Neural cell (in vitro differentiated cells): ENCODE results near the gene C6orf141.

Experiments used
- EP300 ChIP-seq: fragments of 450-650 bp; conservative IDR thresholded peaks from 2 replicates; pipeline ENCODE4 v1.6.1; 2014; ENCODE audit warnings: antibody characterized with exemption, mild to moderate bottlenecking, moderate library complexity; ENCODE audit not compliant: poor library complexity, severe bottlenecking
- EZH2 ChIP-seq: fragments of 200-600, 300-800 bp; shearing (Covaris generic), sonication (generic); IDR thresholded peaks from 2 replicates; pipeline ENCODE4 v1.6.1; 2014; ENCODE audit warnings: antibody characterized with exemption, low read length, borderline replicate concordance, mild to moderate bottlenecking; ENCODE audit not compliant: insufficient read depth, poor library complexity, severe bottlenecking
- MXI1 ChIP-seq: fragments of 450-650 bp; conservative IDR thresholded peaks from 2 replicates; pipeline ENCODE4 v1.6.1; 2014; ENCODE audit warnings: antibody characterized with exemption, mild to moderate bottlenecking; ENCODE audit not compliant: poor library complexity, severe bottlenecking
- TF ChIP-seq, protein P1 (sequence below): fragments of 450-650 bp; IDR thresholded peaks from 2 replicates; pipeline ENCODE4 v1.5.1; 2014; ENCODE audit warnings: antibody characterized with exemption, mild to moderate bottlenecking, moderate library complexity; ENCODE audit not compliant: poor library complexity, severe bottlenecking
- TF ChIP-seq, protein P2 (sequence below): IDR thresholded peaks from 2 replicates; pipeline ENCODE4 v1.6.1; 2012; ENCODE audit warnings: borderline replicate concordance

DNA sequence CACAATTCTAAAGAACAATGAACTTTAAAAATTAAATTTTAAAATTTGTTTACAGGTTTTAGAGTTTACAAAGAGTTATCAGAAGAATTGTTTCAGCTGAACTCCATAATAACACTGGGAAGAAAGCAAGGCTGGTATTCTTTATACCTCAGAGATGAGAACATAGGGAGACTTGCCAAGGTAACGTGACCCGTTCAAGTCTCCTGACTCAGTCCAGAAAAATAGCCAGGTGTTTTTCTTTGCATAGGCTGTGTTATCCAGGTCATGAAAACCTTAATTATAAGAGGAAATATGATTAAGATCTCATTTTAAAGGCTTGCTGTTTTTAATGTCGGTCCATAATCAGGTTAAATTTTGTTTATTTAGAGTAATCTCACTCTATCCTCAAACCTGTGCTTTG, 8.5 kb upstream of the C6orf141 start:
- TF ChIP-seq, protein P1, sequence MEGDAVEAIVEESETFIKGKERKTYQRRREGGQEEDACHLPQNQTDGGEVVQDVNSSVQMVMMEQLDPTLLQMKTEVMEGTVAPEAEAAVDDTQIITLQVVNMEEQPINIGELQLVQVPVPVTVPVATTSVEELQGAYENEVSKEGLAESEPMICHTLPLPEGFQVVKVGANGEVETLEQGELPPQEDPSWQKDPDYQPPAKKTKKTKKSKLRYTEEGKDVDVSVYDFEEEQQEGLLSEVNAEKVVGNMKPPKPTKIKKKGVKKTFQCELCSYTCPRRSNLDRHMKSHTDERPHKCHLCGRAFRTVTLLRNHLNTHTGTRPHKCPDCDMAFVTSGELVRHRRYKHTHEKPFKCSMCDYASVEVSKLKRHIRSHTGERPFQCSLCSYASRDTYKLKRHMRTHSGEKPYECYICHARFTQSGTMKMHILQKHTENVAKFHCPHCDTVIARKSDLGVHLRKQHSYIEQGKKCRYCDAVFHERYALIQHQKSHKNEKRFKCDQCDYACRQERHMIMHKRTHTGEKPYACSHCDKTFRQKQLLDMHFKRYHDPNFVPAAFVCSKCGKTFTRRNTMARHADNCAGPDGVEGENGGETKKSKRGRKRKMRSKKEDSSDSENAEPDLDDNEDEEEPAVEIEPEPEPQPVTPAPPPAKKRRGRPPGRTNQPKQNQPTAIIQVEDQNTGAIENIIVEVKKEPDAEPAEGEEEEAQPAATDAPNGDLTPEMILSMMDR: no peak
- no peak for TF ChIP-seq EP300
- TF ChIP-seq, protein P2, sequence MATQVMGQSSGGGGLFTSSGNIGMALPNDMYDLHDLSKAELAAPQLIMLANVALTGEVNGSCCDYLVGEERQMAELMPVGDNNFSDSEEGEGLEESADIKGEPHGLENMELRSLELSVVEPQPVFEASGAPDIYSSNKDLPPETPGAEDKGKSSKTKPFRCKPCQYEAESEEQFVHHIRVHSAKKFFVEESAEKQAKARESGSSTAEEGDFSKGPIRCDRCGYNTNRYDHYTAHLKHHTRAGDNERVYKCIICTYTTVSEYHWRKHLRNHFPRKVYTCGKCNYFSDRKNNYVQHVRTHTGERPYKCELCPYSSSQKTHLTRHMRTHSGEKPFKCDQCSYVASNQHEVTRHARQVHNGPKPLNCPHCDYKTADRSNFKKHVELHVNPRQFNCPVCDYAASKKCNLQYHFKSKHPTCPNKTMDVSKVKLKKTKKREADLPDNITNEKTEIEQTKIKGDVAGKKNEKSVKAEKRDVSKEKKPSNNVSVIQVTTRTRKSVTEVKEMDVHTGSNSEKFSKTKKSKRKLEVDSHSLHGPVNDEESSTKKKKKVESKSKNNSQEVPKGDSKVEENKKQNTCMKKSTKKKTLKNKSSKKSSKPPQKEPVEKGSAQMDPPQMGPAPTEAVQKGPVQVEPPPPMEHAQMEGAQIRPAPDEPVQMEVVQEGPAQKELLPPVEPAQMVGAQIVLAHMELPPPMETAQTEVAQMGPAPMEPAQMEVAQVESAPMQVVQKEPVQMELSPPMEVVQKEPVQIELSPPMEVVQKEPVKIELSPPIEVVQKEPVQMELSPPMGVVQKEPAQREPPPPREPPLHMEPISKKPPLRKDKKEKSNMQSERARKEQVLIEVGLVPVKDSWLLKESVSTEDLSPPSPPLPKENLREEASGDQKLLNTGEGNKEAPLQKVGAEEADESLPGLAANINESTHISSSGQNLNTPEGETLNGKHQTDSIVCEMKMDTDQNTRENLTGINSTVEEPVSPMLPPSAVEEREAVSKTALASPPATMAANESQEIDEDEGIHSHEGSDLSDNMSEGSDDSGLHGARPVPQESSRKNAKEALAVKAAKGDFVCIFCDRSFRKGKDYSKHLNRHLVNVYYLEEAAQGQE: no peak
- TF ChIP-seq EZH2: no peak
- no peak for TF ChIP-seq MXI1
